K562 (cell line): Measurements from ENCODE around the gene TRAPPC13. TPM values are rescaled to one million over a fixed set of nuclear protein-coding genes. Genes with fewer than 3 reads are reported as not detected.
A peak's percentile ranks its signal among the peaks of the same experiment; 100 is the strongest.

Experiments used
- BRD9 ChIP-seq: fragments of 450-650 bp; IDR thresholded peaks from 2 replicates; pipeline ENCODE4 v1.6.1; 2018; ENCODE audit warnings: low read depth; ENCODE audit not compliant: partially characterized antibody
- DDX20 ChIP-seq: fragments of 450-650 bp; IDR thresholded peaks from 2 replicates; pipeline ENCODE4 v1.6.1; 2016; ENCODE audit warnings: missing genetic modification characterization, low read depth, mild to moderate bottlenecking, missing compliant biosample characterization, moderate library complexity
- E2F3 ChIP-seq: fragments of 250-450 bp; sonication (Bioruptor Pico); IDR thresholded peaks from 2 replicates; pipeline ENCODE4 v1.4.0; 2020; ENCODE audit warnings: mild to moderate bottlenecking
- EGR1 ChIP-seq: fragments of 450-650 bp; conservative IDR thresholded peaks from 2 replicates; pipeline ENCODE4 v1.6.1; 2017; ENCODE audit warnings: mild to moderate bottlenecking
- GABPB1 ChIP-seq: sonication (generic); formaldehyde crosslinking; IDR thresholded peaks from 2 replicates; pipeline ENCODE4 v1.8.0; 2022; ENCODE audit warnings: mild to moderate bottlenecking, missing genetic modification reagents
- GTF2E2 ChIP-seq: fragments of 200-800 bp; sonication (Bioruptor generic); IDR thresholded peaks from 2 replicates; pipeline ENCODE4 v1.6.1; 2016; ENCODE audit warnings: missing genetic modification characterization, missing compliant biosample characterization
- KAT7 ChIP-seq: sonication (generic); formaldehyde crosslinking; IDR thresholded peaks from 2 replicates; pipeline ENCODE4 v1.8.0; 2022; ENCODE audit warnings: missing genetic modification reagents, mild to moderate bottlenecking, borderline replicate concordance
- KLF16 ChIP-seq: IDR thresholded peaks from 2 replicates; pipeline ENCODE4 v1.6.1; 2016; ENCODE audit warnings: antibody characterized with exemption
- MAFG ChIP-seq: fragments of 450-650 bp; conservative IDR thresholded peaks from 2 replicates; pipeline ENCODE4 v1.6.1; 2016; ENCODE audit warnings: missing genetic modification characterization, missing compliant biosample characterization
- NFRKB ChIP-seq: fragments of 450-650 bp; IDR thresholded peaks from 2 replicates; pipeline ENCODE4 v1.6.1; 2016; ENCODE audit warnings: low read depth
- PHF20 ChIP-seq: fragments of 450-650 bp; IDR thresholded peaks from 2 replicates; pipeline ENCODE4 v1.6.1; 2018; ENCODE audit not compliant: partially characterized antibody
- POLR2B ChIP-seq: fragments of 450-650 bp; IDR thresholded peaks from 2 replicates; pipeline ENCODE4 v1.6.1; 2018; ENCODE audit warnings: low read depth; ENCODE audit not compliant: partially characterized antibody
- SIN3B ChIP-seq: fragments of 450-650 bp; IDR thresholded peaks from 2 replicates; pipeline ENCODE4 v1.6.1; 2017; ENCODE audit warnings: low read depth, mild to moderate bottlenecking, moderate library complexity
- SMAD3 ChIP-seq: fragments of 450-650 bp; formaldehyde crosslinking; conservative IDR thresholded peaks from 2 replicates; pipeline ENCODE4 v1.4.0; 2020; ENCODE audit warnings: mild to moderate bottlenecking
- SUPT5H ChIP-seq: fragments of 450-650 bp; IDR thresholded peaks from 2 replicates; pipeline ENCODE4 v1.6.1; 2016
- YY1 ChIP-seq, 3 experiments: IDR thresholded peaks; 2 replicates each; pipeline ENCODE4 v1.6.1; 2011; ENCODE audit warnings: low read length in 2 of 3, mild to moderate bottlenecking in 2 of 3, moderate library complexity in 2 of 3, borderline replicate concordance in 1 of 3, control low read depth in 1 of 3, low read depth in 1 of 3; ENCODE audit not compliant: insufficient read depth in 3 of 3, insufficient replicate concordance in 2 of 3, control insufficient read depth in 1 of 3, insufficient read length in 1 of 3; ENCODE audit errors: extremely low read depth in 1 of 3
- ZNF175 ChIP-seq: fragments of 200-800 bp; sonication (Bioruptor generic); IDR thresholded peaks from 2 replicates; pipeline ENCODE4 v1.6.1; 2016; ENCODE audit warnings: low read depth, mild to moderate bottlenecking, missing genetic modification characterization, missing compliant biosample characterization
- ZNF239 ChIP-seq: fragments of 250-450 bp; sonication (Bioruptor Pico); IDR thresholded peaks from 2 replicates; pipeline ENCODE4 v1.4.0; 2020; ENCODE audit warnings: mild to moderate bottlenecking
- polyA plus RNA-seq, 8 experiments: library from polyadenylated mRNA; depleted of rRNA in 4 of 8; stranded (reverse) in 5 of 8; unstranded in 3 of 8; fragments of >200 nt; fragmentation: Nextera tagmentation in 2 of 8; fragmentation: Illumina TruSeq in 1 of 8; extraction: Ambion mirVana in 2 of 8; extraction: Trizol in 1 of 8; gene quantifications; 2 replicates each; pipeline versions ENCODE4 v1.2.1 to v1.2.3, GENCODE V29; 2011 to 2014; ENCODE audit warnings: inconsistent platforms in 1 of 8, missing spikeins in 1 of 8
- total RNA-seq, 7 experiments: library from RNA; depleted of rRNA in 6 of 7; stranded (reverse); fragments of >200 nt in 6 of 7; fragmentation: Illumina TruSeq in 2 of 7; extraction: Trizol in 2 of 7; gene quantifications; 2 replicates each; pipeline versions ENCODE4 v1.2.1 to v1.2.3, GENCODE V29; 2011 to 2021; ENCODE audit warnings: low replicate concordance in 1 of 7
- TF ChIP-seq, protein P1 (sequence below): fragments of 450-650 bp; IDR thresholded peaks from 2 replicates; pipeline ENCODE4 v1.6.1; 2016
- TF ChIP-seq, protein P2 (sequence below): fragments of 450-650 bp; IDR thresholded peaks from 2 replicates; pipeline ENCODE4 v1.6.1; 2017; ENCODE audit warnings: antibody characterized with exemption, mild to moderate bottlenecking
- TF ChIP-seq, protein P3 (sequence below): fragments of 200-800 bp; sonication (Bioruptor generic); IDR thresholded peaks from 2 replicates; pipeline ENCODE4 v1.6.1; 2017; ENCODE audit warnings: missing genetic modification characterization, missing compliant biosample characterization

TRAPPC13 gene
- total and polyA plus RNA-seq, 9 of the 15 experiments (the other 6 are each of a cell fraction or from before 2014, with no cell fraction given), result 16.2 to 43.8 (median 24.0) TPM

DNA sequence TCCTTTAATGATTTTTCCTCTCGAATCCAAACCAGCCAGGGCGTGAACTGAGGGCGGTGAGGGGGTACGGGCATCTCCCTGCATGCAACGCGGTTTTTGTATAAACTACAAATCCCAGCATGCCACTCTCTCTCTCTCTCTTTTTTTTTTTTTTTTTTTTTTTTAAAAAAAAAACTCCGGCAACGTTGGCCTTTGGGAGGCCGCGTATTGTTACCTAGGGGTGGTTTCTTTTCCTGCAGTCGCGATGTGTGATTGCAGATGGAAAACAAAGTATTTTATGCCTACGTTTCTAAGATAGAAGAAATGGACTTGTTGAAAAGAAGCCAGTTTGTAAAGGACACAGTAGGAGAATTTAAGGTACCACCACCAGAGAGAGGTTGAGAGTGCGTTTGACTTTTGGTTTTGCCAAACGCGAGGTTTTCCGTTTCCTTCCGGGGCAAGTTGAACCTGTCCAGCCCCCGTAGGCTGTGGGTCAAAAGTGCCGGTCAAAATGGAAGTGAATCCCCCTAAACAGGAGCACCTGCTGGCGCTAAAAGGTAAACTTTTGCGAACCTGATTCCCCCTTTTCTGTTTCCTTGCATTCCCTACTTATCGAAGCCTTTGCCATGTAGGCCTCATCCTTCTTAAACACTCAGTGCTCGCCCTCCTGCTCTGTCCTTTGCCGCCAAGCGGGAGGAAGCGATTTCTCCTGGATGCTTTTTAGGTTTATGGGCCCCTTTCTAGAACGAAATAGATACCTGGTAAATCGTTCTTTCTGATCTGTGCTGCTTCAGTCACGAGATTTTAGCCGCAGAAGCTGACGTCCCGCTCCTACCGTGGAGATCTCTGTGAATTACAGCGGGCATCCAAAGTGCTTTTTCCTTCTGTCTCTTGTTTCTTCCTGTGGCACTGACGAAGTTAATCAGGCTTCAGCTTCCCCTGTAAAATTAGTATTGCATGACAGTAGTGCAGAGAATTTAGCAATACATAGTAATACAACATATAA lies at the start of gene TRAPPC13, which contains the start of gene SHLD3 (continued):
- TF ChIP-seq KAT7 (CRISPR knock-in tag) (peak; percentile 48; the same call in 1 of the 2 replicates), ZNF239 (0 out of 2 replicates have a peak, but pooled peaks have one; percentile 24), SIN3B (peak; percentile 90), EGR1 (no peak), BRD9 (peak; percentile 46), E2F3 (CRISPR knock-in tag) (peak; percentile 65; the same call in 1 of the 2 replicates), POLR2B (peak; percentile 27), SUPT5H (peak; percentile 60), YY1 (IDR thresholded peaks at IDR 0.05; ENCODE audit: borderline replicate concordance in 1 of 3, control insufficient read depth in 1 of 3, extremely low read depth in 1 of 3, insufficient read depth in 3 of 3, insufficient read length in 1 of 3, insufficient replicate concordance in 2 of 3, low read depth in 1 of 3, low read length in 2 of 3) (peak in 2 of 3 experiments; percentile 76 to 88), KLF16 (0 out of 2 replicates have a peak, but pooled peaks have one; percentile 44), DDX20 (tag) (0 out of 2 replicates have a peak, but pooled peaks have one; percentile 44), NFRKB (peak; percentile 69), SMAD3 (CRISPR knock-in tag) (peak; percentile 60; the same call in 1 of the 2 replicates), GTF2E2 (tag) (peak; percentile 75), PHF20 (peak; percentile 92), GABPB1 (CRISPR knock-in tag) (peak; percentile 97), MAFG (no peak), ZNF175 (CRISPR knock-in tag) (peak; percentile 76; the same call in 1 of the 2 replicates)
- TF ChIP-seq, protein P1, sequence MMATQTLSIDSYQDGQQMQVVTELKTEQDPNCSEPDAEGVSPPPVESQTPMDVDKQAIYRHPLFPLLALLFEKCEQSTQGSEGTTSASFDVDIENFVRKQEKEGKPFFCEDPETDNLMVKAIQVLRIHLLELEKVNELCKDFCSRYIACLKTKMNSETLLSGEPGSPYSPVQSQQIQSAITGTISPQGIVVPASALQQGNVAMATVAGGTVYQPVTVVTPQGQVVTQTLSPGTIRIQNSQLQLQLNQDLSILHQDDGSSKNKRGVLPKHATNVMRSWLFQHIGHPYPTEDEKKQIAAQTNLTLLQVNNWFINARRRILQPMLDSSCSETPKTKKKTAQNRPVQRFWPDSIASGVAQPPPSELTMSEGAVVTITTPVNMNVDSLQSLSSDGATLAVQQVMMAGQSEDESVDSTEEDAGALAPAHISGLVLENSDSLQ, result peak; percentile 7; the same call in 1 of the 2 replicates
- TF ChIP-seq, protein P2, sequence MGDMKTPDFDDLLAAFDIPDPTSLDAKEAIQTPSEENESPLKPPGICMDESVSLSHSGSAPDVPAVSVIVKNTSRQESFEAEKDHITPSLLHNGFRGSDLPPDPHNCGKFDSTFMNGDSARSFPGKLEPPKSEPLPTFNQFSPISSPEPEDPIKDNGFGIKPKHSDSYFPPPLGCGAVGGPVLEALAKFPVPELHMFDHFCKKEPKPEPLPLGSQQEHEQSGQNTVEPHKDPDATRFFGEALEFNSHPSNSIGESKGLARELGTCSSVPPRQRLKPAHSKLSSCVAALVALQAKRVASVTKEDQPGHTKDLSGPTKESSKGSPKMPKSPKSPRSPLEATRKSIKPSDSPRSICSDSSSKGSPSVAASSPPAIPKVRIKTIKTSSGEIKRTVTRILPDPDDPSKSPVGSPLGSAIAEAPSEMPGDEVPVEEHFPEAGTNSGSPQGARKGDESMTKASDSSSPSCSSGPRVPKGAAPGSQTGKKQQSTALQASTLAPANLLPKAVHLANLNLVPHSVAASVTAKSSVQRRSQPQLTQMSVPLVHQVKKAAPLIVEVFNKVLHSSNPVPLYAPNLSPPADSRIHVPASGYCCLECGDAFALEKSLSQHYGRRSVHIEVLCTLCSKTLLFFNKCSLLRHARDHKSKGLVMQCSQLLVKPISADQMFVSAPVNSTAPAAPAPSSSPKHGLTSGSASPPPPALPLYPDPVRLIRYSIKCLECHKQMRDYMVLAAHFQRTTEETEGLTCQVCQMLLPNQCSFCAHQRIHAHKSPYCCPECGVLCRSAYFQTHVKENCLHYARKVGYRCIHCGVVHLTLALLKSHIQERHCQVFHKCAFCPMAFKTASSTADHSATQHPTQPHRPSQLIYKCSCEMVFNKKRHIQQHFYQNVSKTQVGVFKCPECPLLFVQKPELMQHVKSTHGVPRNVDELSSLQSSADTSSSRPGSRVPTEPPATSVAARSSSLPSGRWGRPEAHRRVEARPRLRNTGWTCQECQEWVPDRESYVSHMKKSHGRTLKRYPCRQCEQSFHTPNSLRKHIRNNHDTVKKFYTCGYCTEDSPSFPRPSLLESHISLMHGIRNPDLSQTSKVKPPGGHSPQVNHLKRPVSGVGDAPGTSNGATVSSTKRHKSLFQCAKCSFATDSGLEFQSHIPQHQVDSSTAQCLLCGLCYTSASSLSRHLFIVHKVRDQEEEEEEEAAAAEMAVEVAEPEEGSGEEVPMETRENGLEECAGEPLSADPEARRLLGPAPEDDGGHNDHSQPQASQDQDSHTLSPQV, result peak; percentile 14; the same call in 1 of the 2 replicates
- TF ChIP-seq, protein P3, sequence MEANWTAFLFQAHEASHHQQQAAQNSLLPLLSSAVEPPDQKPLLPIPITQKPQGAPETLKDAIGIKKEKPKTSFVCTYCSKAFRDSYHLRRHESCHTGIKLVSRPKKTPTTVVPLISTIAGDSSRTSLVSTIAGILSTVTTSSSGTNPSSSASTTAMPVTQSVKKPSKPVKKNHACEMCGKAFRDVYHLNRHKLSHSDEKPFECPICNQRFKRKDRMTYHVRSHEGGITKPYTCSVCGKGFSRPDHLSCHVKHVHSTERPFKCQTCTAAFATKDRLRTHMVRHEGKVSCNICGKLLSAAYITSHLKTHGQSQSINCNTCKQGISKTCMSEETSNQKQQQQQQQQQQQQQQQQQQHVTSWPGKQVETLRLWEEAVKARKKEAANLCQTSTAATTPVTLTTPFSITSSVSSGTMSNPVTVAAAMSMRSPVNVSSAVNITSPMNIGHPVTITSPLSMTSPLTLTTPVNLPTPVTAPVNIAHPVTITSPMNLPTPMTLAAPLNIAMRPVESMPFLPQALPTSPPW (CRISPR knock-in tag), result peak; percentile 81
